Stimulated activated CD4-positive, alpha-beta T cell treated with anti-CD3 and anti-CD28 coated beads, Interleukin-15, amount 100 ng/mL, for 48 hours (primary cell): ENCODE measurements around the gene WWOX.

ENCODE experiments used
- DNase-seq, 2 donors: peaks; one replicate each; pipeline ENCODE4 v3.0.0-alpha.2; 2020; ENCODE audit warnings: low read depth in 2 of 2

WWOX gene

DNA sequence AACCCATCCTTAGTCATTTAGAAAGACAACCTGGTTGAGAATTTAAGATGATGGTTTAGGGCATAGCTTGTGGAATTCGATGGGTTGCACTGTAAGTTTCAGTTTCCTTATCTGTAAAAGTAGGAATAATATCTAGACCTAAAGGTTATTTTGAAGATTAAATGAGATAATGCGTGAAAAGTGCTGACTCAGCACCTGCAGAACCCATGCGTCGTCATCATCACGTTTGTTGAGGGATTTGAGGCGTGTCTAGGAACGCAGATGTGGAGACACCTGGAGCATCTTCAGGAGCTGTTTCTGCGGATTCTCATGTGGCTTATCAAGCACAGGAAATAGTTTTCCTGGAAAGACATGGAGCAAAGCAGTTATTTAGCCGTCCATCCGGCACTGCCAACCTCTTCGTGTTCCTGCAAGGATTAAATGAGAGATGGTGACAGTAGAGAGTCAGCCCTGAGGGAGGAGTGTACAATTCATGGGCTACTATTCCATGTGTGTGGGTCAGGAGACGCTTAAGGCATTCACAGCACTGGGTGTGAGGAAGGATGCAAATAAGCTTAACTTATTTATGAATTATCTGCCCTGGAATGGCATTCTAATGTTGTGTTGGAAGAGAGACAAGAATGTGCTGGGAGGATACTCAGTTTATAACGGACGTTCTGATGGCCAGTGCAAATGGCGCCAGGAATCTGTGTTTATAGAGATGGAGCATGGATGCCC lies 965.0 kb downstream of the WWOX start:
- DNase-seq: no peak

DNA sequence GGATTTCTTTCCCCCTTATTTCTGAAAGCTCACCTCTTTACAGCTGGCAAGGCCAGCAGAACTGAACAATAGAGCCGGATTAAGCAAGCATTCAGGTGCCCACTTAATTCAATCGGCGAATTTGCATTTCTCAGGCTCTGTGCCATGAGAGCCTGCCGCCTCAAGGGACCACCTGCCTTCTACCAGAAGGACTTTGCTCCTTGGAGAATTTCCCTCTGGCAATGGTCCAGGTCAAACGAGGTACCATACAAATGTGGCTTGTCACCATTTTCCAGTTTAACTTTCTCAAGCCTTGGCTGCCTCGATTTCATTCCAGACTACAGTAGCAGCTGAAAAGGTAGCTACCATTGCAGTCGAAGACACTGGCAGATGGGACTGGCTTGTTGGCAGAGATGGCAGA lies 967.1 kb downstream of the WWOX start:
- no peak for DNase-seq

DNA sequence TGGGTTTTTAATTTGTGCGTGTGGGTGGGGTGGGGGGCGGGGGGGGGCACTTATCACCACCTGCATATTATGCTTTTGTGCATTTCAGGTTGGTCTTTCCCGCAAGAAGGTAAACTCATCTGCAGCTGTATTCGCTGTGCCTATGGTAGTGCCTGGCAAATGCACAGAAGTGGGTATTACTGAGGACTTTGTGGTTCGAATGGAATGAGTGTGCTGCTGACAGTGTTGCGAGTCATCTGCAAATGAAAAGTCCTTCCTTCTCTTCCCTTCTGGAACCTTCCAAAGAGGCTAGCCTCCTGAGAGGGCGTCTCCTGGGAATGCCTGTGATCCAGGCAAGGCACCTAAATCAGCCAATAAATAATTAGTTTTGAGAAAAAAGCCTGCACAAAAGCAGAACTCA lies 968.1 kb downstream of the WWOX start:
- no peak for DNase-seq

DNA sequence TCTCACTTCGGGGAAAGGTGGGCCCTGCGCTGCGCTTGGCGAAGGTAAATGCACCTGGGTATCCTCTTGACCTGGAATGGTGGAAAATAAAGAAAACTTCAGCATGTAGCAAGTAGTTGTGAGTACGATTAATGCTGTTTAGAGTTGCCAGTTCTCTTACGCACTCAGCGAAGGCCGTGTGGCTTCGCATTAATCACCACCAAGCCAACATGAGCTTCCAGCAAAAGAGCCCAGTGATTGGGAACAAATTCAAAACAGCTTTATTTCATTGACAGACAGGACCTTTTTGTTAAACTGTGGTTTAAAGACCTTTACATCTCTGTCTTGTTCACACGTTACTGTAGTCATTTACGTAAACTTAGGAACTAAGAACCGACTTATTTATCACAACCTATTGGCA lies 969.7 kb downstream of the WWOX start:
- no peak for DNase-seq

DNA sequence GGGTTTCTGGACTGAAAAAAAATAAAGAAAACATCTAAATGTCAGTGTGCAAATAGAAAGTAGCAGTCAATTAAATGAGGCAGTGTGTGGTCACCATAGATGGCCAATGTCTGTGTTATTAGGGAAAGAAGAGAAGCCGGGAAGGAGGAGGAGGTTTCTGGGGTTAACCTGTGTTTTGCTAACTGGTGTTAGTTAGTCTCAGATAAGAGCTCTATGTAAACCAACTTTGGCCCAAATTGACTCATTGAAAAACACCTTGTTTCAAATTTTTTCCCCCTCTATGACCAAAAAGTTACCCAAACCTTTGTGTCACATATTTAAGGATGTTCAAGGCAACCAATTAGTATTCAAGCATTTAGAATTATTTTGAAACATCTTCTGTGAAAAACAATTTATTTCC lies 970.2 kb downstream of the WWOX start:
- DNase-seq: no peak

DNA sequence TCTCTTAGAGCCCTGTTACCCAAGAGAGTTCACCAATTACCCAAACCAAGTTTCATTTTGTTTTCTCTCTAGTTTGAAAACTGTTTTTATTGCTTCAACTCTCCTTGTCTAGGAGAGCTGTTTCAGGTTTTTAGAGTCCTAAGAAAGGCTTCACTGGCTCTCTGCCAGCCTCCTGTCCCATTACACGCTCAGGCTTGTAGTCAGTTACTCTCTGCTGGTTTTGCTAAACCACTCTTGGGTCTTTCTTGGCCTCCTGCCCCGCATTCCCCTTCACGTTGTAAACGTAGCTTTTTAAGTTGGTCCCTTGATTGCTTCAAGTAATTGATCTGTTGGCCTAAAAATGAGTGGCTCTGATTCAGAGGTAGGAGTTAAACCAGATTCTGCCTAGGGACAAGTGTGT lies 972.0 kb downstream of the WWOX start:
- no peak for DNase-seq

DNA sequence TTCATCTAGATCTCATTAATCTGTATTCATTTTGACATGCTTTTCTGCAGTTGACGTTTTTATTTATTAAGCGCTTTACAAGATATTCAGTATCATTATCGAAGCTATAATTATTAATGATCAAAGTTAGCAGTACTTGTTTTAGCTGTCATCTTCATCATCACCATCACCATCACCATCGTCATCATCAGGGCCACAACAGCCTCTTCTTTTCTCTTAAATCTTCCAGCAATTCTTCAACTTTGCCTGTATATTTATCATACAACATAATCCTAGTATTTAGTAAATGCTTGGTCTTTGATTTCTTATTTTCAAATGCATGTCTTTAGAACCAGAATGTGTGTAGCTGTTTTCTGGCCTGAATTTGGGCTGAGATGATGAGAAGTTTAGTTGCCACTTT lies 973.1 kb downstream of the WWOX start:
- DNase-seq: no peak

DNA sequence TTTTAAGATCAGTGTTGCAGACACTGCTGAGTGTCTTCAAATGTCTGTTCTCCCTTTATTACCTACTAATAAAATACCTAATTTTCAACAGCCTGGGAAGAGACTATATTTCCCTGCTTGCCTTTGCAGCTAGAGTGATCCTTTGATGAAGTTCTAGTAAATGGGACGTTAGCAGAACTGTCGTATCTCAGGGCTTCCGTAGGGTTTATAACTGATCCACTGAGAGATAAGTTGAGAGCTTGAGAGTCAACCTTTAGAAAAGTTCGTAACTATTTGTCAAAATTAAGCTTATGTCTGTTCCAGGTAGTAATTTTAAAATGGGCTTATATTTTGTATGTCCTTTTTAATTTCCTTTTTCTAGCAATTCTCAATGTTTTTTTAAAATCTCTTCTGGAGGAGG lies 974.1 kb downstream of the WWOX start:
- DNase-seq: no peak

DNA sequence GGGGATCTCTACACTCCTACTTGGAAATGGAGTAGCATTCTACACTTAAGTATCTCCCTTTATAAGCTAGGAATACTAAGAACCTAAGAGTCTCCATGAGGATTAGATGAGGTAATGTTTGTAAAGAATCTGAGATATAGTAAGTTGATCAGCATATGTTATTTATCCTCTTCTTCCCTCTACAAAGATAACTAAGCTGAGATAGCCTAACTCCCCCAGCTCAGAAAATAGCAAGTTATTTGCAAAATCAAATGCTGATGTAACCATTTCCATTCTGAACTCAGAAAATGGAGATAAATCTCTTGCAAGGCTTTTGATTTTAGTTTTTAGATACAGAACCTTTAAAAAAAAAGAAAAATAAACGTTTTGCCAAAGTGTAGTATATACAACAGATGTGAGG lies 975.1 kb downstream of the WWOX start:
- no peak for DNase-seq

DNA sequence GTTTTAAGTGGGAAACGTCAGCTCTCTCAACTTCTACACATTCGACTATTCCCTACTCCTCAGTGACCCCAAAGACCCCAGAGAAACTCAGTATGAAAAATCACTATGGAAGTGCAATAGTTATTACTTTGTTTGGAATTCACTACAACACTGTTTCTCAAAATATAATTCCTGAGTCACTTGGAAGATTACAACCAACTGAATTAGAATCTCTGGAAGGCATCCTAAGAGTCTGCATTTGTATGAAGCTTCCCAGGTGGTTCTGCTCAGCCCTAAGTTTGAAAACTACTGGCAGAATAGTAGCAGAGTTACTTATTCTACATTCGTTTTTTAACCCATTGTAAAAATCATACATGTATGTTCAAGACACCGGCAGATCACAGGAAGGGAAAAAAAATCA lies 975.5 kb downstream of the WWOX start:
- no peak for DNase-seq

DNA sequence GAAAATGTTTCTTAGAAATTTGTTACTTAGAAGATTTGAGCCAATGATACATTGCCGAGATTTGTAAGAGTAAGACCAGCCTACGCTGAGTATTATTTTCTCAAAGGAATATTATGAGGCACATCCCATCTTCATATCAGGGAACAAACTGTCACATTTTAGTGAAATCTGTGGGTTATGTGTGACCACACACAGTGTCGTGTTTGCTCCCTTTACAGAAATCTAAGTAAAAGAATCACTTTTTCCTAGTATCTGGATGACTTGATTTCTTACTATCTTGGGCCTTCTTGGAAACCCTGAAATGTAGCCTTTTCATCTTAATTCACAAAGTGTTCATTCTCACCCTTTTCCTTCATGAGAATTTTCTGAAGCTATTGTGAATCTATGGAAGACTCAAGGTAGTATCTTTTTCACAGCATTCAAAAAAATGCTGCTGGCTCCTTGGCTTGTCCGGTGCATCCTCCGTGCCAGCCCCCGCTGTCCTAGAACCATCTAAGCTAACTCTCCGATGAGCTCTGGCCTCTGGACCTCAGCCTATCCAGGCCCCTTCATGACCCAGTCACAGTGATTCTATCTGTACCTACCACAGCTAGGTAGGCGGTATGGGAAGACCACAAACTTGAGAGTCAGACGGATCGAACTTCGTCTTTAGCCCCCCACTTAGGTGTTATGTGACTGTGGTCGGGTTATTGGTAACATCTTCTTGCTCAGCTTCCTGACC lies 976.8 kb downstream of the WWOX start:
- DNase-seq: peak; percentile 39 to 55

DNA sequence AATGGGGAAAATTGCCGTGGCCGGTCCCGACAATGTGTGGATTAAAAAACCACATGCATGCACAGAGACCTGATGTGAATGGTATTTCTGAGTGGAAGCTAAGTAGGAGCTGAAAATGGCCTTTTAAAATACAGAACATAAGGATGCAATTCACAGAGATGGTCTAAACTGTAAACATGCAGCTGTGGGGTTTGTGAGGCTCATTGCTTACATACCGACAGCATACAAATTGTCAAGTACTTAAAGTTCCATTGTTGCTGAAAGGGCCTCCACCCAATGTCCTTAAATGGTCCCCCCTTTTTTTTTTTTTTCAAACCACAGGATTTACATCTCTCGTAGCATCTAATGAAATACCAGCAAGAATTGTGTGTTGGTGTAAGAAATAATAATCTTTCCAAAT lies 977.9 kb downstream of the WWOX start:
- no peak for DNase-seq

DNA sequence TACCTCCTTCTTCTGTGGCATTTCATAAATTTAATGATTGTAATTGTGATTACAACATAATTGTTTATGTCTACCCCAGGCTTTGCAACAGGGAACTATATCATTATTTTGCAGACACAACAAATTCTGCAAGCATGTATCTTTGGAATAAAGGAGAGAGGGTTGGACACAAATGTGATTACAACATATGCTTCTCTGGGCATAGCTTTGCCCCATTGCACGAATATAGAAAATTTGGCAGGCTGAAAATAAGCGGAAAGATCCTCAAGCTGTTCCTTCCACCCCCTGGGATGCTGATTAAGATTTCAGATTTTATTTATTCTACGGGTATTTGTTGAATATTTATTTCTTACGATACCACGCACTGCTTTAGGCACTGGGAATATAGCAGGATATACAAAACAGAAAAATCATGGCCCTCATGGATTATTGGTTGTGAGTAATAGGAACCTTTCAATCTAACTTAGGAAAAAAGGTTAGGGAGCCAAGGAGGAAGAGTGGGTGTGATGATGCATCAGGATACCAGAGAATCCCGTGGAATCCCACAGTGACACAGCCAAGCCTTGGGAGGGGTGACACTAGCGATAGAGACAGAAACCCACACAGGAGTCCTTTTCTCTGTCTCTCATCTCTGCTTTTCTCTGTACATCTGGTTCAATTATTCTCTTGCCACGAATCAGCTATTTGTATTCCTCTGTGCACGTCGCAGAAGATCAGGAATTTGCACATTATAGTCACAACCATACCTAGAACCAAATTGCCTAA lies 980.4 kb downstream of the WWOX start:
- no peak for DNase-seq

DNA sequence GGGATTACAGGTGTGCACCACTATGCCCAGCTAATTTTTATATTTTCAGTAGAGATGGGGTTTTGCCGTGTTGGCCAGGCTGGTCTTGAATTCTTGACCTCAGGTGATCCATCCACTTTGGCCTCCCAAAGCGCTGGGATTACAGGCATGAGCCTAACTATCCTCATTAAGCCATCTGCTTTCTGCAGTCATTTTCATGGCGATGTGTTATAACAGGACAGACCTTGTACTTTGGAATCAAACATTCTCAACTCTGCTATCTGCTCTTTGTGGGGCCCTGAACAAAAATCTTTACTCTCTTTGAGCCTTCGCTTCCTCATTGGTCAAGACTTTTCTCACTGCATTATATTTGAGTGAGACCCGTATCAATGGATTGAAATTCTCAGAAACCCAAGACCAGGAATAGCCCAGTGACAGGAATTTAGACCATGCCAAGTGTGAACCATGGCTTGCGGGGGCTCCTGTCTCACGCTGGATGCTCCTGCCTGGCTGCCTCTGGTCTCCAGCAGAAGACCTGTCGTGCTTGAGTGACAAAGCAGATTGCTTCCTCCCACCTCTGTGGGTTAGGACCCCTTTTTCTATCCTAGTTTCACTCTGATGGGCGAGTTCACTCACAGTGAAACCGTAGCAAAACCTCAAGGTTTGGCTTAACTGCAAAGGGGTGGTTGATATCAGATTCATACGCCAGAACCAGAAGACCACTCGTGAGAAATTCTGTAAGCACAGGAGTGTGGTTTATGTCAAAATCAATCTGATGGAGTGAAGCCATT lies 982.0 kb downstream of the WWOX start:
- no peak for DNase-seq

DNA sequence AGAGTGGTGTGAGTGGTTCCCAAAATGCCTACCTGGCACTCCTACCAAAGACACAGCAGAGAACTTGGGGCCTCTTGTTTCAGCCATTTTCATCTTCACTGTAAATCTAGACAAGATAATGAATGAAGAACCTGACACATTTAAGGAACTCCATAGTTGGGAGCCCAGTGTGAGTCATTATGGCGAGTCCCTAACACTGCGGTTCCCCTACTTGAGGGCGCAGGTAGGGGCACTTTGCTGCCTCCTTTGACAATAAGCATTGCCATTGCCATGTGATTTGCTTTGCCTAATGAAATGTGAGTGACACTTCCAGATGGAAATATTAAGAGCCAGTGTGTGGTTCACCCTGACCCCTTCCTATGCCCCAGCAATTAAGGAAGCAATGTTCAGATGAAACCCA lies 983.5 kb downstream of the WWOX start:
- DNase-seq: no peak

DNA sequence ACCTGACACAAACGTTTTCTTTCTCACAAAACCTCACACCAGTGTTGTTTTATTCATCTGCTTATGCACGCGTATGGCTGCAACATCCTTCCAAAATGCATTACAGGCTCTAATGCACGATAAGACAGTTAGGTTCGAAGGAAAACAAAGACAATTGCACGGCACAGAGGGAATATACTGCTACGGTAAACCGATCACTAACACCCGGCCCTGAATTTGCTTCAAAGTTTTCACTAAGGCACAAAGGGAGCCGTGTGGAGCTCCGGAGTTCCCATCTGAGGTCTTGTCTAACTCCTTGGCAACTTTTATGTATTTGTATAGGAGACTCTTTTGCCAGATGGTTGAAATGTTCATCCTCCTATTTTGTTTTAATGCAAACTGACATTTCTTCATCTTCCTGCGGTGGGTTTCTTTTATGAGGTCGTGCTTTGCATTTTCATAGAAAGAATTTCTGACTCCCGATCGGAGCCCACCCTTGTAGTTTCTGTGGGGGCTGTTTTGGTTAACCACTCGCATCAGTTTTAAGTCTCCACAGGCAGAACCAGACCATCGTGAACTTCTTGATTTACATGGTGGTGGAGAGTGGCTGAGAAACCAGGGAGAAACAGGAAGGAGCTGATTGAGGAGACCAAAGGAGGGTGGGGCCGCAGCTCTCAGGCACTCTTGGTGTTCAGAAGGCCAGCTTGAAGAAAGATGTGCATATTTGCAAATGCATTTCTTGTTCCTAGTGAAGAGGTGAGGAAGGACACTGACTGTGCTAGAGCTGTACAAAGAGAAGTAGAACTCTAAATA lies 984.2 kb downstream of the WWOX start:
- no peak for DNase-seq

DNA sequence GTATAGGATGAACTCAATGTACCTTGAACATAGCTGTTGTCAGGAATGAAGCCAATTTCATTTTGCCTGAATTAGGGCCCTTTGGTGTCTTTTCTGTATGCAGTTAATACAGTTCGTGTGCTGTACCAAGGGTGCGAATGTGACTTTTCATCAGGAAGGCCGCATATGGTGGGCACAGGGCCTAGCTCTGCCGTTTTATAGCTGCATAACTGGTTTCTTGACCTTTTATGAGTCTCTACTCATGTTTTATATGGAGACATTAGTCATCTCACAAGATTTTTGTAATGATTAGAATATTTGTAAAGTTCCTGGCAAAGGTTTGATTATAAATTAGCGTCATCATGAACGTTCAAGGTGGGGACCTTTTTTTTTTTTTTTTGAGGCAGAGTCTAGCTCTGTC lies 989.5 kb downstream of the WWOX start:
- no peak for DNase-seq

DNA sequence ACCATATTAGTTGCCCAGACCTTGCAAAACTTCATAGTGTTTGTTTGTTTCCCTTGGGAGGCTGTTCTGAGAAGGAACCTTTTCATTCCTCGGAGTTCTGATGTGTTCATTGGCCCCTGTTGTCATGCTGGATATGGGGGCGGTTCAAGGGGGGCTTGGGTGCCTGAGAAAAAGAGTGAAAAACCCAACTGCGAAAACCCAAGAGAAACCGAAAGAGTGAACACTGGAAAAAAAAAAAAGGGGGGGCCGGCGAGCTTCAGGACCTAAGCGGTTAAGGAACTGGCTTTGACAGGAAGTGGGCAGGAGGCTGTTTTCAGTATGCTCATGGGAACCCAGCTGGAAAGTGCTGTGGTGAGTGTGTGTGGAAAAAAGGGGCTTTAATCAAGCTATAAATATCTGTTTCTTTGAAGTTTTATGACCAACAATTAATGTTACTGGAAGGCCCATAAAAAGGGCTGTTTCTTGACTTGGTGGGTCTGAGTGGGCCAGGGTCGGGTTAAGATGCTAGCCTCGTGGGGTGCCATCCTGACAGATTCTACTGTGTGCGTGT lies 990.4 kb downstream of the WWOX start:
- peak; percentile 58 for DNase-seq

DNA sequence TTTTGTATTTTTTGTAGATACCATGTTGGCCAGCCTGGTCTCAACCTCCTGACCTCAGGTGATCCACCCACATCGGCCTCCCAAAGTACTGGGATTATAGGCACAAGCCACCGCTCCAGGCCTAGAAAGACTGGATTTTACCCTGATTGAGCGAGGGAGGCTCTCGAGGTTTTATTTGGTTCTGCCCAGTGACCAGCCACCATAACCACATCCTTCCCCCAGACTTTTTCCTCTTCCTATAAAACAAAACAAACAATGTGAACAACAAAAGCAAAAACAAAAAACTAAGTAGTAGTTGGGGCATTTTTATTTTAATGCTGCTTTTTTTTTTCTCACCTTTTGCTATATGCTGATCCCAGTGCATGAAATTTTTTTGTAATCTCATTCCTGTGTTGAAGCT lies 991.5 kb downstream of the WWOX start:
- no peak for DNase-seq

DNA sequence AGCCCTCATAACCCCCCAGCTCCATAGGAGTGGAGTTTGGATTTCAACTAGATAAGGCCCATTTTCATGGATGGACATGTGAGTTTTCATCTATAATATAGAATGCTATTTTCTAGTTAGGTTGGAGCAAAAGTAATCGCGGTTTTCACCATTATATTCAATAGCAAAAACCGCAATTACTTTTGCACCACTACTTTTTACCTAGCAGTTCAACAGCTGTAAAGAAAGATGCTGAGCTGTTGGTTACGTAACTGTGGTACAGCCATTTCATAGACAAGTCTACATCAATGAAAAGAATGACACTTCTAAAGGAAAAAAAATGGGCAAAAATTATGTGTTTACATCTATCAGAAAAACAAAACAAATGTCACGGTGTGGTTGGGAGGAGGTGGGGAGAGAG lies 993.4 kb downstream of the WWOX start:
- no peak for DNase-seq

DNA sequence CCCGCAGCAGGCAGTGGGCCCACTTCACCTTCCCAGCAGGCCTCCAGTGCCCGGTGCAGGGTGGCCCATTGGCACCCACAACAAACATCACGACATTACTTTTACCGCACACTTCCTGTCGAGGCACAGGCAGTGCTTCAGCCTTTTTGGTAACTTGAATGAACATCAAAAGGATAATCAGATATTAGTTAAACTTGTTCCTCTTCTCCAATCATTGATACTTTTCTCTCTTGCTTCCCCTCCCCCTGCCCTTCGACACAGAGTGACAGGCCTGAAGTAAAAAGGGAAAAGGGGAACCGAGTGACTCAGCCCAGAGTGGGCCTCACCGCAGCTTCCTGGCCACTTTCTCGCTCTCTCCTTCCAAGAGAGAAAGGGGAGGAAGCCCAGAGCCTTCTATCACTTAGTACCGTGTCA lies 994.1 kb downstream of the WWOX start:
- peak in 1 of 2 donors; percentile 41 for DNase-seq
